ENCODE results near the gene WNK3. TPM values are rescaled to one million over a fixed set of nuclear protein-coding genes. Genes with fewer than 3 reads are reported as not detected.

The WNK3 gene
- total and polyA plus RNA-seq, 2 of the 13 experiments (the other 11 are each of a cell fraction or from before 2014, with no cell fraction given): 0.12 to 0.62 TPM

- H3K36me3 ChIP-seq (replicated peaks in 1 of 2; ENCODE audit: control insufficient read depth in 1 of 2, insufficient read depth in 2 of 2, low read length in 2 of 2): no peaks in the 10 kb centered on the region
- H3K4me2 ChIP-seq (ENCODE audit: low read depth, low read length): no peak overlapping the region
- TF ChIP-seq KDM5A (IDR thresholded peaks at IDR 0.05; ENCODE audit: borderline replicate concordance, low read length): no peak
- TF ChIP-seq, protein P1, sequence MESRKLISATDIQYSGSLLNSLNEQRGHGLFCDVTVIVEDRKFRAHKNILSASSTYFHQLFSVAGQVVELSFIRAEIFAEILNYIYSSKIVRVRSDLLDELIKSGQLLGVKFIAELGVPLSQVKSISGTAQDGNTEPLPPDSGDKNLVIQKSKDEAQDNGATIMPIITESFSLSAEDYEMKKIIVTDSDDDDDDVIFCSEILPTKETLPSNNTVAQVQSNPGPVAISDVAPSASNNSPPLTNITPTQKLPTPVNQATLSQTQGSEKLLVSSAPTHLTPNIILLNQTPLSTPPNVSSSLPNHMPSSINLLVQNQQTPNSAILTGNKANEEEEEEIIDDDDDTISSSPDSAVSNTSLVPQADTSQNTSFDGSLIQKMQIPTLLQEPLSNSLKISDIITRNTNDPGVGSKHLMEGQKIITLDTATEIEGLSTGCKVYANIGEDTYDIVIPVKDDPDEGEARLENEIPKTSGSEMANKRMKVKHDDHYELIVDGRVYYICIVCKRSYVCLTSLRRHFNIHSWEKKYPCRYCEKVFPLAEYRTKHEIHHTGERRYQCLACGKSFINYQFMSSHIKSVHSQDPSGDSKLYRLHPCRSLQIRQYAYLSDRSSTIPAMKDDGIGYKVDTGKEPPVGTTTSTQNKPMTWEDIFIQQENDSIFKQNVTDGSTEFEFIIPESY (CRISPR knock-in tag; IDR thresholded peaks at IDR 0.05): no peak
- no peak for TF ChIP-seq ZSCAN12 (CRISPR knock-in tag; IDR thresholded peaks at IDR 0.05)
- TF ChIP-seq ZNF615 (CRISPR knock-in tag; IDR thresholded peaks at IDR 0.05; ENCODE audit: borderline replicate concordance): no peak
- H3K9me3 ChIP-seq (ENCODE audit: low read length): no peaks in the 10 kb centered on the region
- ATAC-seq (no peak), FAIRE-seq (no peak), DNase-seq (ENCODE audit: low spot score) (no peak)
- 71% methylated on average over 1 of the region's 2 CpGs for WGBS (ENCODE audit: low lambda C conversion rate)
- H3K27ac ChIP-seq (ENCODE audit: extremely low read length, insufficient read depth, low read length): no peak overlapping the region
- no peaks in the 10 kb centered on the region for H3K79me2 ChIP-seq (ENCODE audit: insufficient read depth, low read length)
- in situ Hi-C loops (cut with HindIII; ENCODE audit: extremely low pct_ligation_motif_present, low pct_unique_long_range_greater_than_20kb) (no loop called here), intact Hi-C loops (cut with micrococcal nuclease; ENCODE audit: unreplicated experiment) (no loop called here)
- no peak overlapping the region for H3K4me3 ChIP-seq (replicated peaks in 1 of 3; ENCODE audit: insufficient read depth in 1 of 3, low read depth in 2 of 3, low read length in 3 of 3)
- no peak overlapping the region for H2AFZ ChIP-seq (ENCODE audit: low read length)
- ChIA-PET POLR2A (no interaction called here), CTCF (ENCODE audit: low intra/inter-chr PET ratio, low total read pairs) (no interaction called here)
- no peak overlapping the region for H3K9ac ChIP-seq (ENCODE audit: insufficient read depth, low read depth, low read length)
- H4K20me1 ChIP-seq (ENCODE audit: insufficient read depth, low read length): no peaks in the 10 kb centered on the region
- BruUV-seq (replicated peaks): no TSS peak
- H3K27me3 ChIP-seq (ENCODE audit: control insufficient read depth in 1 of 2, insufficient read depth in 2 of 2, low read length in 2 of 2): no peaks in the 10 kb centered on the region
- no peaks in the 10 kb centered on the region for H3K4me1 ChIP-seq (ENCODE audit: insufficient read depth, low read length)
These were observed 134.3 kb downstream of the WNK3 start for GRCh38 chrX:54223581-54223980.

DNA sequence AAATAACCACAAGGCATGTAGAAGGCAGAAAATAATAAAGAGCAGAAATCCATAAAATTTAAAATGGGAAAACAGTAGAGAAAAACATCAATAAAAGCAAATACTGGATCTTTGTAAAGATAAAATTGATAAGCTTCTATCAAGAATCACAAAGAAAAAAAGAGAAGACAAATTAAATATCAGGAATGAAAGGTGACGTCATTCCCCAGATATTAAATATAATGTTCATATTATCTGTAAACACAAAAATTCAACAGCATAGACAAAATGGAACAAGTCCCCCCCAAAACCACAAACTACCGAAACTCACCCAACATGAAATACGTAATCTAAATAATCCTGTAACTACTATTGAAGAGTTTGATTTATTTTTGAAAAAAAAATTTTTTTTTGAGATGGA lies 144.2 kb downstream of the WNK3 start:
- no peak for ATAC-seq
- ChIA-PET CTCF (ENCODE audit: low intra/inter-chr PET ratio, low total read pairs) (no interaction called here), POLR2A (no interaction called here)
- no peaks in the 10 kb centered on the region for H3K9me3 ChIP-seq (ENCODE audit: low read length)
- H3K27me3 ChIP-seq (ENCODE audit: control insufficient read depth in 1 of 2, insufficient read depth in 2 of 2, low read length in 2 of 2): no peaks in the 10 kb centered on the region
- H2AFZ ChIP-seq (ENCODE audit: low read length): no peak overlapping the region
- no peak overlapping the region for H3K4me2 ChIP-seq (ENCODE audit: low read depth, low read length)
- no TSS peak for BruUV-seq (replicated peaks)
- H3K4me3 ChIP-seq (replicated peaks in 1 of 3; ENCODE audit: insufficient read depth in 1 of 3, low read depth in 2 of 3, low read length in 3 of 3): no peak overlapping the region
- 94% methylated on average over 3 of the region's 3 CpGs for WGBS (ENCODE audit: low lambda C conversion rate)
- no peak overlapping the region for H3K9ac ChIP-seq (ENCODE audit: insufficient read depth, low read depth, low read length)
- no peak for DNase-seq (ENCODE audit: low spot score)
- no peaks in the 10 kb centered on the region for H3K79me2 ChIP-seq (ENCODE audit: insufficient read depth, low read length)
- intact Hi-C loops (cut with micrococcal nuclease; ENCODE audit: unreplicated experiment): no loop called here
- H3K36me3 ChIP-seq (replicated peaks in 1 of 2; ENCODE audit: control insufficient read depth in 1 of 2, insufficient read depth in 2 of 2, low read length in 2 of 2): no peaks in the 10 kb centered on the region
- no peak overlapping the region for H3K27ac ChIP-seq (ENCODE audit: extremely low read length, insufficient read depth, low read length)
- in situ Hi-C loops (cut with HindIII; ENCODE audit: extremely low pct_ligation_motif_present, low pct_unique_long_range_greater_than_20kb): no loop called here
- H4K20me1 ChIP-seq (ENCODE audit: insufficient read depth, low read length): no peaks in the 10 kb centered on the region
- TF ChIP-seq PCBP2 (optimal IDR thresholded peaks at IDR 0.05; ENCODE audit: low read depth, low read length, poor library complexity, severe bottlenecking) (no peak), ATF7 (IDR thresholded peaks at IDR 0.05) (peak; percentile 5; the same call in 1 of the 2 replicates), ATF7 (CRISPR knock-in tag; IDR thresholded peaks at IDR 0.05) (no peak), ZNF777 (CRISPR knock-in tag; IDR thresholded peaks at IDR 0.05) (no peak), TBX2 (CRISPR knock-in tag; IDR thresholded peaks at IDR 0.05; ENCODE audit: borderline replicate concordance) (no peak)
- H3K4me1 ChIP-seq (ENCODE audit: insufficient read depth, low read length): no peaks in the 10 kb centered on the region
- no peak for FAIRE-seq
